Measurements from ENCODE around the gene MOBP.

Gene MOBP

GRCh38 chr3:39515681-39516441 lies 48.4 kb downstream of the MOBP start:
- TF ChIP-seq CTCF (conservative IDR thresholded peaks at IDR 0.05), result no peak
- no peak overlapping the region for H3K27ac ChIP-seq

GRCh38 chr3:39519103-39519502 lies 51.6 kb downstream of the MOBP start:
- no peak for TF ChIP-seq CTCF (conservative IDR thresholded peaks at IDR 0.05)
- H3K27ac ChIP-seq, result no peak overlapping the region

- no peak overlapping the region for H3K27ac ChIP-seq
- no peak for TF ChIP-seq CTCF (conservative IDR thresholded peaks at IDR 0.05)
Measured at GRCh38 chr3:39519554-39520288, 52.2 kb downstream of the MOBP start.

- no peak for TF ChIP-seq CTCF (conservative IDR thresholded peaks at IDR 0.05)
- H3K27ac ChIP-seq, result no peak overlapping the region
Measured at GRCh38 chr3:39521456-39521855, 54.0 kb downstream of the MOBP start.

GRCh38 chr3:39524107-39524506 lies 56.6 kb downstream of the MOBP start:
- H3K27ac ChIP-seq, result no peak overlapping the region
- TF ChIP-seq CTCF (conservative IDR thresholded peaks at IDR 0.05), result no peak

GRCh38 chr3:39528844-39529243 lies 61.4 kb downstream of the MOBP start:
- no peak overlapping the region for H3K27ac ChIP-seq
- TF ChIP-seq CTCF (conservative IDR thresholded peaks at IDR 0.05), result no peak

GRCh38 chr3:39529577-39529976 lies 62.1 kb downstream of the MOBP start:
- no peak for TF ChIP-seq CTCF (conservative IDR thresholded peaks at IDR 0.05)

More at GRCh38 chr3:39529577-39529976, 62.1 kb downstream of the MOBP start:
- no peak overlapping the region for H3K27ac ChIP-seq

Measured in VCaP (cell line).